K562 (cell line): ENCODE results near the gene RREB1. TPM values are rescaled to one million over a fixed set of nuclear protein-coding genes. Genes with fewer than 3 reads are reported as not detected.
A peak's percentile ranks its signal among the peaks of the same experiment; 100 is the strongest.

Experiments
- BDP1 ChIP-seq: IDR thresholded peaks from 3 replicates; pipeline ENCODE4 v1.6.1; 2011; ENCODE audit not compliant: insufficient read length, insufficient read depth
- CREB1 ChIP-seq, 2 experiments: sonication (generic) in 1 of 2; formaldehyde crosslinking in 1 of 2; IDR thresholded peaks; 2 replicates each; pipeline versions ENCODE4 v1.6.1 to v1.8.0; 2012 to 2022; ENCODE audit warnings: inconsistent platforms in 1 of 2, mild to moderate bottlenecking in 1 of 2, missing genetic modification reagents in 1 of 2, moderate library complexity in 1 of 2
- IRF9 ChIP-seq: fragments of 450-650 bp; IDR thresholded peaks from 2 replicates; pipeline ENCODE4 v1.6.1; 2016; ENCODE audit warnings: missing biosample characterization, missing genetic modification characterization
- MXI1 ChIP-seq: IDR thresholded peaks from 2 replicates; pipeline ENCODE4 v1.6.1; 2011; ENCODE audit warnings: low read depth, mild to moderate bottlenecking, improper control_type of control experiment, low read length
- PCBP1 ChIP-seq: fragments of 200-400 bp; formaldehyde crosslinking; IDR thresholded peaks from 2 replicates; pipeline ENCODE4 v1.6.1; 2018; ENCODE audit warnings: mild to moderate bottlenecking, low read depth, low read length; ENCODE audit not compliant: poor library complexity, severe bottlenecking
- PHF20 ChIP-seq: fragments of 450-650 bp; IDR thresholded peaks from 2 replicates; pipeline ENCODE4 v1.6.1; 2018; ENCODE audit not compliant: partially characterized antibody
- RBM39 ChIP-seq: fragments of 200-400 bp; formaldehyde crosslinking; optimal IDR thresholded peaks from 2 replicates; pipeline ENCODE3; 2018; ENCODE audit warnings: low read depth, low read length
- SFPQ ChIP-seq: fragments of 200-400 bp; formaldehyde crosslinking; IDR thresholded peaks from 2 replicates; pipeline ENCODE4 v1.6.1; 2017; ENCODE audit warnings: mild to moderate bottlenecking, low read depth, low read length, moderate library complexity
- SIN3A ChIP-seq, 2 experiments: fragments of 150-350 bp in 1 of 2; IDR thresholded peaks; 2 replicates each; pipeline ENCODE4 v1.6.1; 2011 to 2016; ENCODE audit warnings: borderline replicate concordance in 2 of 2, low read depth in 2 of 2, low read length in 2 of 2, mild to moderate bottlenecking in 2 of 2, moderate library complexity in 2 of 2; ENCODE audit not compliant: control insufficient read depth in 1 of 2
- SP1 ChIP-seq: sonication (generic); formaldehyde crosslinking; IDR thresholded peaks from 2 replicates; pipeline ENCODE4 v1.8.1; 2022; ENCODE audit warnings: mild to moderate bottlenecking, missing genetic modification reagents
- TARDBP ChIP-seq: fragments of 450-650 bp; IDR thresholded peaks from 2 replicates; pipeline ENCODE4 v1.6.1; 2016
- TEAD1 ChIP-seq, 2 experiments: fragments of 450-650 bp in 1 of 2; sonication (generic) in 1 of 2; formaldehyde crosslinking; IDR thresholded peaks; 2 replicates each; pipeline versions ENCODE4 v1.4.0 to v1.8.0; 2020 to 2022; ENCODE audit warnings: mild to moderate bottlenecking in 2 of 2, missing genetic modification reagents in 1 of 2
- ZC3H11A ChIP-seq: IDR thresholded peaks from 2 replicates; pipeline ENCODE4 v1.6.1; 2012; ENCODE audit warnings: low read depth, low read length, improper control_type of control experiment
- ZKSCAN1 ChIP-seq: fragments of 150-350 bp; IDR thresholded peaks from 2 replicates; pipeline ENCODE4 v1.6.1; 2016; ENCODE audit warnings: low read depth, low read length
- ZNF124 ChIP-seq: sonication (generic); formaldehyde crosslinking; IDR thresholded peaks from 2 replicates; pipeline ENCODE4 v1.8.1; 2022; ENCODE audit warnings: missing genetic modification reagents
- ZNF24 ChIP-seq: fragments of 450-650 bp; IDR thresholded peaks from 2 replicates; pipeline ENCODE4 v1.6.1; 2016
- ZNF316 ChIP-seq: fragments of 450-650 bp; IDR thresholded peaks from 2 replicates; pipeline ENCODE4 v1.6.1; 2016
- ZNF354B ChIP-seq: fragments of 250-450 bp; sonication (Bioruptor Pico); IDR thresholded peaks from 2 replicates; pipeline ENCODE4 v1.4.0; 2020
- ZNF431 ChIP-seq: sonication (generic); formaldehyde crosslinking; IDR thresholded peaks from 2 replicates; pipeline ENCODE4 v1.8.0; 2022; ENCODE audit warnings: mild to moderate bottlenecking, missing genetic modification reagents
- ZNF589 ChIP-seq: fragments of 200-800 bp; sonication (Bioruptor generic); IDR thresholded peaks from 2 replicates; pipeline ENCODE4 v1.6.1; 2016; ENCODE audit warnings: low read depth, missing genetic modification characterization, missing compliant biosample characterization
- ZNF655 ChIP-seq: fragments of 250-450 bp; sonication (Bioruptor Pico); IDR thresholded peaks from 2 replicates; pipeline ENCODE4 v1.5.0; 2021
- ZNF707 ChIP-seq: fragments of 250-450 bp; sonication (Bioruptor Pico); conservative IDR thresholded peaks from 2 replicates; pipeline ENCODE4 v1.8.0; 2022; ENCODE audit warnings: inconsistent platforms, mild to moderate bottlenecking, moderate library complexity
- ZNF717 ChIP-seq: fragments of 250-450 bp; sonication (Bioruptor Pico); IDR thresholded peaks from 2 replicates; pipeline ENCODE4 v1.5.0; 2021
- ZNF780A ChIP-seq: fragments of 250-450 bp; sonication (Bioruptor Pico); IDR thresholded peaks from 2 replicates; pipeline ENCODE4 v1.5.0; 2021; ENCODE audit warnings: mild to moderate bottlenecking
- ZNF785 ChIP-seq: fragments of 250-450 bp; sonication (Bioruptor Pico); IDR thresholded peaks from 2 replicates; pipeline ENCODE4 v1.4.0; 2020; ENCODE audit warnings: mild to moderate bottlenecking
- polyA plus RNA-seq, 8 experiments: library from polyadenylated mRNA; depleted of rRNA in 4 of 8; stranded (reverse) in 5 of 8; unstranded in 3 of 8; fragments of >200 nt; fragmentation: Nextera tagmentation in 2 of 8; fragmentation: Illumina TruSeq in 1 of 8; extraction: Ambion mirVana in 2 of 8; extraction: Trizol in 1 of 8; gene quantifications; 2 replicates each; pipeline versions ENCODE4 v1.2.1 to v1.2.3, GENCODE V29; 2011 to 2014; ENCODE audit warnings: inconsistent platforms in 1 of 8, missing spikeins in 1 of 8
- total RNA-seq, 7 experiments: library from RNA; depleted of rRNA in 6 of 7; stranded (reverse); fragments of >200 nt in 6 of 7; fragmentation: Illumina TruSeq in 2 of 7; extraction: Trizol in 2 of 7; gene quantifications; 2 replicates each; pipeline versions ENCODE4 v1.2.1 to v1.2.3, GENCODE V29; 2011 to 2021; ENCODE audit warnings: low replicate concordance in 1 of 7

Gene RREB1
- total and polyA plus RNA-seq, 9 of the 15 experiments (the other 6 are each of a cell fraction or from before 2014, with no cell fraction given), result 3.3 to 64.2 (median 19.3) TPM

DNA sequence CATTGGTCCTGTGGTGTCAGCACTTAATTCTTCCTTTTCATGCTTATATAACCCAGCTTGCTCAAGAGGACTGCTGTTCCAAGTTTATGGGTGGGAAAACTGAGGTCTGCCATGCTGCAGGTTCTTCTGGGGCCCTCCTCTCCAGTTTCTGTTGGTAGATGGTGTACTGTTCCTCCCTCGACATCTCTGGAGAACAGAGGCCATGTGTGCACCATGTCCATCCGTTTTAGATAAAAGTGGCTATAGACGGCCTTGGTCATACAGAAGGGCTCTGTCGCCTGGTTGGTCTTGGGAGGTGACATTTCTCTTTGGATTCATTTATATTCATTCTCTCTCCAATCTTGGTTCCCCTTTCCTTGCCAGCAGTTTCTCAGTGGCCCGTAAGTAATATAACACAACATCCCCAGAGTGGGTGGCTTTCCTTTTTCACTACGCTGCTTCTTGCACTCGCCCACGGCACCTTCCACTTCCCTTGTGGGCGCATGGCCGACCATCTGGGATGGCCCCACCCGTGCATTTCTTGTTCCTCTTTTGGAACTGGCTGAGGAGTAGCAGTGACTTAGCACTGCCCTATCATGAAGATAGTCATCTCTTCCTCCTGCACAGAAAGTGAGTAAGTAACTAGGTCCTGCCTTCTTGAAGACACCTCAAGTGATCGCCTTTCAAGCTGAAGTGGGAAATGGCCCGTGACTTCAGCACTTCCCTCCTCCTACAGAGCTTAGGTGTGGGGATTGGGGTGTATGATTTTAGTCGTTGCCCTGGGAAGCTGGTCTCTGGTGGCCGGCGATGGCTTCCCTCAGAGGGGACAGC is 94.2 kb downstream of the RREB1 start (continued):
- TF ChIP-seq PHF20 (no peak), TARDBP (peak; percentile 85; the same call in 1 of the 2 replicates), SIN3A (IDR thresholded peaks at IDR 0.05; ENCODE audit: borderline replicate concordance in 2 of 2, control insufficient read depth in 1 of 2, low read depth in 2 of 2, low read length in 2 of 2) (peak in 1 of 2 experiments; percentile 45; a peak in 2 of 4 replicates), ZKSCAN1 (peak; percentile 42; the same call in 1 of the 2 replicates), ZNF431 (0 out of 2 replicates have a peak, but pooled peaks have one; percentile 51), RBM39 (no peak), IRF9 (tag) (no peak), ZNF124 (no peak), MXI1 (peak; percentile 49; the same call in 1 of the 2 replicates), ZC3H11A (no peak), ZNF707 (CRISPR knock-in tag) (0 out of 2 replicates have a peak, but pooled peaks have one; percentile 25), ZNF780A (CRISPR knock-in tag) (no peak), ZNF655 (no peak), SP1 (peak; percentile 35; the same call in 1 of the 2 replicates), PCBP1 (no peak), ZNF785 (no peak), ZNF316 (peak; percentile 84), ZNF354B (CRISPR knock-in tag) (no peak), TEAD1 (CRISPR knock-in tag; IDR thresholded peaks at IDR 0.05) (0 out of 4 replicates have a peak, but pooled peaks of 1 of the 2 experiments have one; percentile 27), SFPQ (no peak), ZNF717 (no peak), BDP1 (no peak), ZNF589 (peak; percentile 92; the same call in 1 of the 2 replicates), CREB1 (IDR thresholded peaks at IDR 0.05) (no peak), CREB1 (CRISPR knock-in tag; IDR thresholded peaks at IDR 0.05) (no peak), ZNF24 (peak; percentile 83; the same call in 1 of the 2 replicates)
